OCI-LY1 (cell line): ENCODE measurements around the gene DENND10.

Experiments
- H2AFZ ChIP-seq: fragments of 200-600 bp; sonication (generic), shearing (Covaris generic); 2 replicates; pipeline ENCODE4 v1.6.0; 2014; ENCODE audit warnings: antibody characterized with exemption, mild to moderate bottlenecking, low read length
- H3F3A ChIP-seq: fragments of 200-600 bp; sonication (generic), shearing (Covaris generic); 2 replicates; pipeline ENCODE4 v1.6.0; 2014; ENCODE audit warnings: mild to moderate bottlenecking, antibody characterized with exemption, low read length, moderate library complexity; ENCODE audit not compliant: insufficient read depth
- H3K27ac ChIP-seq: fragments of 200-600 bp; sonication (generic); 2 replicates; pipeline ENCODE4 v1.5.1; 2014; ENCODE audit warnings: low read length, mixed run types, mild to moderate bottlenecking, low read depth; ENCODE audit not compliant: poor library complexity, severe bottlenecking
- H3K27me3 ChIP-seq: fragments of 200-600 bp; sonication (generic); 2 replicates; pipeline ENCODE4 v1.6.0; 2014; ENCODE audit warnings: antibody characterized with exemption, mild to moderate bottlenecking, low read length, moderate library complexity; ENCODE audit not compliant: insufficient read depth
- H3K36me3 ChIP-seq: fragments of 200-600 bp; sonication (generic); 2 replicates; pipeline ENCODE4 v1.6.1; 2014; ENCODE audit warnings: mild to moderate bottlenecking, antibody characterized with exemption, low read length, moderate library complexity, mixed read lengths; ENCODE audit not compliant: insufficient read depth
- H3K4me1 ChIP-seq: fragments of 200-600 bp; sonication (generic); 2 replicates; pipeline ENCODE4 v1.5.1; 2014; ENCODE audit warnings: mild to moderate bottlenecking, low read length, moderate library complexity; ENCODE audit not compliant: insufficient read depth, severe bottlenecking
- H3K4me2 ChIP-seq: fragments of 200-600 bp; sonication (generic), shearing (Covaris generic); 2 replicates; pipeline ENCODE4 v1.6.1; 2014; ENCODE audit warnings: low read length
- H3K4me3 ChIP-seq: fragments of 200-600 bp; sonication (generic); 2 replicates; pipeline ENCODE4 v1.5.1; 2014; ENCODE audit warnings: low read length, low read depth, mild to moderate bottlenecking, mixed read lengths; ENCODE audit not compliant: poor library complexity, severe bottlenecking
- H3K79me2 ChIP-seq: fragments of 200-600 bp; shearing (Covaris generic); 2 replicates; pipeline ENCODE4 v1.6.1; 2016; ENCODE audit warnings: mixed run types, low read length, mixed read lengths; ENCODE audit not compliant: insufficient read depth
- H3K9ac ChIP-seq: fragments of 200-600 bp; sonication (generic), shearing (Covaris generic); 2 replicates; pipeline ENCODE4 v1.6.1; 2014; ENCODE audit warnings: mild to moderate bottlenecking, low read length, mixed read lengths
- H3K9me2 ChIP-seq: fragments of 200-600 bp; sonication (generic), shearing (Covaris generic); 2 replicates; pipeline ENCODE4 v1.6.1; 2014; ENCODE audit warnings: low read depth, mild to moderate bottlenecking, low read length, mixed read lengths
- H3K9me3 ChIP-seq: fragments of 200-600 bp; shearing (Covaris generic); 2 replicates; pipeline ENCODE4 v1.6.1; 2014; ENCODE audit warnings: low read length, mixed read lengths
- H4K20me1 ChIP-seq: fragments of 200-600 bp; sonication (generic), shearing (Covaris generic); 2 replicates; pipeline ENCODE4 v1.6.0; 2016; ENCODE audit warnings: mild to moderate bottlenecking, low read length; ENCODE audit not compliant: insufficient read depth
- CTCF ChIP-seq: fragments of 200-600 bp; sonication (generic), shearing (Covaris generic); IDR thresholded peaks from 2 replicates; pipeline ENCODE4 v1.5.1; 2017; ENCODE audit warnings: mild to moderate bottlenecking, antibody characterized with exemption, low read length, moderate library complexity, mixed read lengths
- EZH2 ChIP-seq: fragments of 200-600 bp; sonication (generic), shearing (Covaris generic); IDR thresholded peaks from 2 replicates; pipeline ENCODE4 v1.8.0; 2017; ENCODE audit warnings: borderline replicate concordance, mixed run types, mild to moderate bottlenecking, antibody characterized with exemption, low read length, moderate library complexity, mixed read lengths

Gene DENND10

GRCh38 chr10:119061926-119062325 is 42.0 kb upstream of the DENND10 start:
- Histone ChIP-seq H3K4me2 (no peak overlapping the region), H3K79me2 (0 out of 2 replicates have a peak, but pooled peaks cover 5% of the 10 kb centered on the region), H3K9me2 (no peaks in the 10 kb centered on the region), H3K36me3 (peaks cover 99% of the 10 kb centered on the region), H3K27me3 (no peaks in the 10 kb centered on the region), H3K9me3 (no peaks in the 10 kb centered on the region), H2AFZ (no peak overlapping the region), H3K4me3 (no peak overlapping the region), H3F3A (no peaks in the 10 kb centered on the region), H4K20me1 (peaks cover 2% of the 10 kb centered on the region), H3K4me1 (no peaks in the 10 kb centered on the region), H3K9ac (no peak overlapping the region), H3K27ac (no peak overlapping the region)
- TF ChIP-seq EZH2 (no peak), CTCF (no peak)

- no peak overlapping the region for H2AFZ ChIP-seq
- no peak overlapping the region for H3K4me2 ChIP-seq
- H3F3A ChIP-seq: no peaks in the 10 kb centered on the region
- H3K9me3 ChIP-seq: no peaks in the 10 kb centered on the region
- H4K20me1 ChIP-seq: peaks cover 13% of the 10 kb centered on the region; the same call in 1 of the 2 replicates
- H3K27ac ChIP-seq: no peak overlapping the region
- peaks cover 59% of the 10 kb centered on the region for H3K79me2 ChIP-seq
- no peak overlapping the region for H3K9ac ChIP-seq
- no peaks in the 10 kb centered on the region for H3K4me1 ChIP-seq
- H3K4me3 ChIP-seq: no peak overlapping the region
- peaks cover 84% of the 10 kb centered on the region for H3K36me3 ChIP-seq
- no peaks in the 10 kb centered on the region for H3K9me2 ChIP-seq
- TF ChIP-seq EZH2: no peak
- TF ChIP-seq CTCF: no peak
- no peaks in the 10 kb centered on the region for H3K27me3 ChIP-seq
Measured at GRCh38 chr10:119070395-119071165, 33.3 kb upstream of the DENND10 start.

GRCh38 chr10:119073584-119073983 is 30.3 kb upstream of the DENND10 start:
- peaks cover 77% of the 10 kb centered on the region for H3K36me3 ChIP-seq
- no peaks in the 10 kb centered on the region for H3F3A ChIP-seq
- H3K9ac ChIP-seq: no peak overlapping the region
- no peaks in the 10 kb centered on the region for H3K27me3 ChIP-seq
- peaks cover 89% of the 10 kb centered on the region for H3K79me2 ChIP-seq
- H3K9me3 ChIP-seq: no peaks in the 10 kb centered on the region
- no peak overlapping the region for H2AFZ ChIP-seq
- no peak overlapping the region for H3K4me2 ChIP-seq
- no peak overlapping the region for H3K27ac ChIP-seq
- no peaks in the 10 kb centered on the region for H3K9me2 ChIP-seq
- H3K4me1 ChIP-seq: peaks cover 22% of the 10 kb centered on the region
- H3K4me3 ChIP-seq: no peak overlapping the region
- TF ChIP-seq EZH2 (no peak), CTCF (no peak)
- H4K20me1 ChIP-seq: peaks cover 13% of the 10 kb centered on the region; the same call in 1 of the 2 replicates
